Liver (tissue), 3 donors: ENCODE measurements around the gene ADGRG1.

Experiments
- TAF1 ChIP-seq: conservative IDR thresholded peaks from 2 replicates; pipeline ENCODE4 v1.6.1; 2016; ENCODE audit warnings: antibody characterized with exemption, mild to moderate bottlenecking
- TF ChIP-seq, protein P1 (sequence below): fragments of 150-350 bp; IDR thresholded peaks from 2 replicates; pipeline ENCODE4 v1.5.1; 2017; ENCODE audit warnings: improper control_type of control experiment, low read depth, low read length; ENCODE audit not compliant: missing input control
- TF ChIP-seq, protein P2 (sequence below): IDR thresholded peaks from 2 replicates; pipeline ENCODE4 v1.6.1; 2016; ENCODE audit warnings: antibody characterized with exemption, mild to moderate bottlenecking
- TF ChIP-seq, protein P3 (sequence below): IDR thresholded peaks from 2 replicates; pipeline ENCODE4 v1.6.1; 2016; ENCODE audit warnings: antibody characterized with exemption
- TF ChIP-seq, protein P4 (sequence below): IDR thresholded peaks from 2 replicates; pipeline ENCODE4 v1.6.1; 2016; ENCODE audit warnings: antibody characterized with exemption
- donor health status: healthy.
- donor health status: healthy.

DNA sequence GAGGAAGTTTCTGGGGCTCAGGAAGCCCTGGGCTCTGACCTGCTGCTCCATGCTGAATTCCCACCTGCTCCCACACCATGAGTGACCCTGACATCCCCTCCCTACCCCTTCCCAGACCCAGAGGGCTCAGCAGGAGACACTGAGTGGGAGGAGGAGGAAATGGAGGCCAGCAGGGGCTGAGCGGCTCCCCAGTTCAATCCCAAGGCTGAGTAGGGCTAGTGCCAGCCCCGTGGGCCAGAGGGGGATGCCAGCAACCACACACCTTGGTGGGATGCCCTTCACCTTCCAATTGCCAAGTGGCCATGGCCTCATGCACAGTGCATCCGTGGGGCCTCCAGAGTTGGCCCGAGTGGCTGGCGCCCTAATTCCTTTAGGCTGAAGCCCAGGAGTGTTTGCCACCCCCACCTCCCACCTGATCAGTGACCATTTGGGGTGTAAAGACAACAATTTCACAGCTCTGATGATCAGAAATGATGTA is 38.7 kb downstream of the ADGRG1 start:
- TF ChIP-seq, protein P1, sequence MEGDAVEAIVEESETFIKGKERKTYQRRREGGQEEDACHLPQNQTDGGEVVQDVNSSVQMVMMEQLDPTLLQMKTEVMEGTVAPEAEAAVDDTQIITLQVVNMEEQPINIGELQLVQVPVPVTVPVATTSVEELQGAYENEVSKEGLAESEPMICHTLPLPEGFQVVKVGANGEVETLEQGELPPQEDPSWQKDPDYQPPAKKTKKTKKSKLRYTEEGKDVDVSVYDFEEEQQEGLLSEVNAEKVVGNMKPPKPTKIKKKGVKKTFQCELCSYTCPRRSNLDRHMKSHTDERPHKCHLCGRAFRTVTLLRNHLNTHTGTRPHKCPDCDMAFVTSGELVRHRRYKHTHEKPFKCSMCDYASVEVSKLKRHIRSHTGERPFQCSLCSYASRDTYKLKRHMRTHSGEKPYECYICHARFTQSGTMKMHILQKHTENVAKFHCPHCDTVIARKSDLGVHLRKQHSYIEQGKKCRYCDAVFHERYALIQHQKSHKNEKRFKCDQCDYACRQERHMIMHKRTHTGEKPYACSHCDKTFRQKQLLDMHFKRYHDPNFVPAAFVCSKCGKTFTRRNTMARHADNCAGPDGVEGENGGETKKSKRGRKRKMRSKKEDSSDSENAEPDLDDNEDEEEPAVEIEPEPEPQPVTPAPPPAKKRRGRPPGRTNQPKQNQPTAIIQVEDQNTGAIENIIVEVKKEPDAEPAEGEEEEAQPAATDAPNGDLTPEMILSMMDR = no peak
- TF ChIP-seq, protein P2, sequence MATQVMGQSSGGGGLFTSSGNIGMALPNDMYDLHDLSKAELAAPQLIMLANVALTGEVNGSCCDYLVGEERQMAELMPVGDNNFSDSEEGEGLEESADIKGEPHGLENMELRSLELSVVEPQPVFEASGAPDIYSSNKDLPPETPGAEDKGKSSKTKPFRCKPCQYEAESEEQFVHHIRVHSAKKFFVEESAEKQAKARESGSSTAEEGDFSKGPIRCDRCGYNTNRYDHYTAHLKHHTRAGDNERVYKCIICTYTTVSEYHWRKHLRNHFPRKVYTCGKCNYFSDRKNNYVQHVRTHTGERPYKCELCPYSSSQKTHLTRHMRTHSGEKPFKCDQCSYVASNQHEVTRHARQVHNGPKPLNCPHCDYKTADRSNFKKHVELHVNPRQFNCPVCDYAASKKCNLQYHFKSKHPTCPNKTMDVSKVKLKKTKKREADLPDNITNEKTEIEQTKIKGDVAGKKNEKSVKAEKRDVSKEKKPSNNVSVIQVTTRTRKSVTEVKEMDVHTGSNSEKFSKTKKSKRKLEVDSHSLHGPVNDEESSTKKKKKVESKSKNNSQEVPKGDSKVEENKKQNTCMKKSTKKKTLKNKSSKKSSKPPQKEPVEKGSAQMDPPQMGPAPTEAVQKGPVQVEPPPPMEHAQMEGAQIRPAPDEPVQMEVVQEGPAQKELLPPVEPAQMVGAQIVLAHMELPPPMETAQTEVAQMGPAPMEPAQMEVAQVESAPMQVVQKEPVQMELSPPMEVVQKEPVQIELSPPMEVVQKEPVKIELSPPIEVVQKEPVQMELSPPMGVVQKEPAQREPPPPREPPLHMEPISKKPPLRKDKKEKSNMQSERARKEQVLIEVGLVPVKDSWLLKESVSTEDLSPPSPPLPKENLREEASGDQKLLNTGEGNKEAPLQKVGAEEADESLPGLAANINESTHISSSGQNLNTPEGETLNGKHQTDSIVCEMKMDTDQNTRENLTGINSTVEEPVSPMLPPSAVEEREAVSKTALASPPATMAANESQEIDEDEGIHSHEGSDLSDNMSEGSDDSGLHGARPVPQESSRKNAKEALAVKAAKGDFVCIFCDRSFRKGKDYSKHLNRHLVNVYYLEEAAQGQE = no peak
- TF ChIP-seq TAF1 = no peak
- TF ChIP-seq, protein P3, sequence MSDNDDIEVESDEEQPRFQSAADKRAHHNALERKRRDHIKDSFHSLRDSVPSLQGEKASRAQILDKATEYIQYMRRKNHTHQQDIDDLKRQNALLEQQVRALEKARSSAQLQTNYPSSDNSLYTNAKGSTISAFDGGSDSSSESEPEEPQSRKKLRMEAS = no peak
- TF ChIP-seq, protein P4, sequence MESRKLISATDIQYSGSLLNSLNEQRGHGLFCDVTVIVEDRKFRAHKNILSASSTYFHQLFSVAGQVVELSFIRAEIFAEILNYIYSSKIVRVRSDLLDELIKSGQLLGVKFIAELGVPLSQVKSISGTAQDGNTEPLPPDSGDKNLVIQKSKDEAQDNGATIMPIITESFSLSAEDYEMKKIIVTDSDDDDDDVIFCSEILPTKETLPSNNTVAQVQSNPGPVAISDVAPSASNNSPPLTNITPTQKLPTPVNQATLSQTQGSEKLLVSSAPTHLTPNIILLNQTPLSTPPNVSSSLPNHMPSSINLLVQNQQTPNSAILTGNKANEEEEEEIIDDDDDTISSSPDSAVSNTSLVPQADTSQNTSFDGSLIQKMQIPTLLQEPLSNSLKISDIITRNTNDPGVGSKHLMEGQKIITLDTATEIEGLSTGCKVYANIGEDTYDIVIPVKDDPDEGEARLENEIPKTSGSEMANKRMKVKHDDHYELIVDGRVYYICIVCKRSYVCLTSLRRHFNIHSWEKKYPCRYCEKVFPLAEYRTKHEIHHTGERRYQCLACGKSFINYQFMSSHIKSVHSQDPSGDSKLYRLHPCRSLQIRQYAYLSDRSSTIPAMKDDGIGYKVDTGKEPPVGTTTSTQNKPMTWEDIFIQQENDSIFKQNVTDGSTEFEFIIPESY = no peak
